Smooth muscle cell of the brain vasculature (primary cell): Measurements from ENCODE around the gene PIK3R3.

Source experiments
- DNase-seq: peaks from one replicate; pipeline ENCODE4 v3.0.0-alpha.2; 2012; ENCODE audit warnings: low read depth, low spot score

Gene PIK3R3

DNA sequence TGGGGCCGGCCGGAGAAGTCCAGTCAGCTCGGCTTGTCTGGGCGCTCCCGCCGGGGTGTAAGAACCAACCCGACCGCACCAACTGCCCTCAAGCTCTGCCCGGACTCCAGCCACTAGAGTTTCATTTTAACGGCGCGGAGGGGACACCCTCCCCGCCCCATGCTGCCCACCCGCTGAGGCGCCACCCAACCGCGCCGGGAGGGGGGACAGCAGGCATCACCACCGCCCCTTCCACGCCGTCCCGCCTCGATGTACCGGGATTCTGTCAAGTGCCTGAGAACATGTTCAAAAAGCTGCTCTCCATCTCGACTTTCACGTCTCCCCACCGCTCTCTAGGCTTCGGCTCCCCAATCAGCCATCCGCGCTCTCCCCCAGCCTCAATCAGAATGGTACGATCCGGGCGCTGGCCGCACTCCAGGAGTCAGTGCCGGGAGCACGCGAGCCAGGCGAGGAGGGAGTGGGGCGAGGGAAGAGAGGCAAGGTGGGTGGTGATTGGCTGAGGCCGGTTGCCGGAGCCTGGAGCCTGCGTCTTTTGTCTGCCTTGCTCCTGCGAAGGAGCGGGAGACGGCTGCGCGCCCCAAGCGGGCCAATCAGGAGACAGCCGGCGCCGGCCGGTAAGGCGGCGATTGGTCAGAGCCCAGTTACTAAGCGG lies at the start of gene PIK3R3:
Gene PIK3R3 (minus strand): TSS at position 101 of the 652 bp plus-strand sequence. CDS start 677 bp downstream, outside the sequence.
- DNase-seq, result peak; percentile 97

DNA sequence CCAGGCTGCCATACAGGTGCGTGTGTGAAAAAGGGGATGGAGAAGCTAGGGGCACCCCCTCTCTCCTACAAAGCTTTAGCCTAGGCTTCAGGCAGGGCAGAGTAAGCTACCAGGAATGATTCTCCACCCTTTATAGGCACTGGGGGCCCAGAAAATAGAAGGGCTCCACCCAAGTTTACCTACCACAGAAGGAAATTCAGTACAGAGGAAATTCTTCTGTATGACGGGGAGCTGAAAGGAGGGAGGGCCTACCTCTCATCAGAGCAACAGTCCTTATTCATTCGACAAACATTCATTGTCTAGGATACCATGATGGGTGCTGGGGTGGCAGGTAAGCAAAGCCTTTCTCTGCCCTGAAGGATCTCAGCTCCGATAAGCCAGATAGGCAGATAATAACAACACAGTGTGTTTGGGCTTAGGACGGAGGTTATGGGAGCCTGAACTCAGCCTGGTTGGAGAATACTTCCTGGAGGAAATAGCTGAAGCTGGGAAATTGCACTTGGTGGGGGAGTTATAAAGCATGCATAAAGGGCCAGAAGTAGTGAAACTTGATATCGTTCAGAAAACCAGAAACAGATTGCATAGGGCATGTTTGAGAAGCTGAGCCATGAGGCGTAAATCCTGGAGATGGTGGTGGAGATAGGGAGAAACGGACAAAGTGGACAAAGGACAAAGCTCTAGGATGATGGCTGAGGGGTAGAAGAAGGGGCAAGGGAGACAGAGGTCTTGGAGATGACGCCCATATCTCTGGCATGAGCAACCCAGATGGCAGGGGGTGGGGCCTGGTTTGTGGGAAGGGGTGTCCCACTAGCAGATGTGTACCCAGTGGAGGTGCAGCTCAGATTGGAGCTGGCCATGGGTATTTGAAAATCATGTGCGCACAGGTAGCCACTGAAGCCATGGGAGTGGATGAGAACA lies 49.2 kb upstream of the PIK3R3 start:
- DNase-seq, result no peak

GRCh38 chr1:46180082-46180616 lies 47.7 kb upstream of the PIK3R3 start:
- DNase-seq, result no peak

- DNase-seq, result peak; percentile 77
Observed at GRCh38 chr1:46179138-46180081, 47.0 kb upstream of the PIK3R3 start.

GRCh38 chr1:46176211-46176865 lies 43.9 kb upstream of the PIK3R3 start, which contains the start of gene P3R3URF:
Gene P3R3URF (minus strand): TSS chr1:46176488. CDS start chr1:46176471, 17 bp downstream.
- no peak for DNase-seq

DNA sequence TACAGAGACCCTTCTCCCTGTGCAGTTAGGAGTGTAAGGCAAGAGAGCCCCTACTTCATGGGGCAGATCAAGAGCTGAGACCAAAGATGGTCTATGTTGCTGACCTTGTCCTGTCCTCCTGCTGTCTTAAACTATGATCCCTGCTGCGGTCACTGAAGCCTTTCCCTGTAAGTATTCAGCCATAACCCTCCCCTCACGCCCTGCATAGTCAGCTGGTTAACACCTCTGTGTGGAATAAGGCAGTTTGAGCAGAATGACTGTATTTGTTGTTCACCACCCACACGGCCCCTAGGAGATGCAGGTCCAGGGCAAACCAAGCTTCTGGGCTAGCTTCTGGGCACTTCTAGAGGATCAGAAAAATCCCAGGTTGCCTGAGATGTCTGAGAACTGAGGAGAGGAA lies 42.8 kb upstream of the PIK3R3 start:
- DNase-seq, result no peak

GRCh38 chr1:46174448-46175231 lies 42.2 kb upstream of the PIK3R3 start, which contains the start of gene TSPAN1:
Gene TSPAN1 (plus strand): TSS chr1:46175087. CDS start chr1:46181108, 6,021 bp downstream.
- DNase-seq, result no peak

DNA sequence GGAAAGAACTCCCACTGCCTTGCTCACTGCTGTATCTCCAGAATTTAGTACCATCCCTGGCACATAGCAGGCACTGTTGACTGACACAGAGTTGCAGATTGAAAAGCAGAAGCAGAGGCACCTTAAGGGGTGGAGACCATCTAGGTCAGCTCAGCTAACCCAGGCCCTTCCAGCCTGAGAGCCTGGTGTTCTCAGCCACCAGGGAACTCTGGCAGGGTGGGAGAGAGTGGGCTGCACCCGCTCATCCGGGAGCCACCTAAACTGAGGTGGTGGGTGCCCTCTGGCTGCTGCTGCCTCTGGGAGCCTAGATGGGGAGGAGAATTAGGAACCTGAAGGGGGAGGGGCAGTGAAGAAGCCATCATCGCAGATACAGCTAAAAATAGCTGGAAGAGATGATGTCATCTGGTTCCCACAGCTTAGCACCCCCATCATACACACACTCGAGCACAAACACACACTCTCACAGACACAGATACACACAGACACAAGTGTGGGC lies 41.0 kb upstream of the PIK3R3 start:
- DNase-seq, result no peak

- DNase-seq, result no peak
Observed at GRCh38 chr1:46172321-46172720, 39.9 kb upstream of the PIK3R3 start.

- no peak for DNase-seq
Observed at GRCh38 chr1:46171871-46172270, 39.4 kb upstream of the PIK3R3 start.

DNA sequence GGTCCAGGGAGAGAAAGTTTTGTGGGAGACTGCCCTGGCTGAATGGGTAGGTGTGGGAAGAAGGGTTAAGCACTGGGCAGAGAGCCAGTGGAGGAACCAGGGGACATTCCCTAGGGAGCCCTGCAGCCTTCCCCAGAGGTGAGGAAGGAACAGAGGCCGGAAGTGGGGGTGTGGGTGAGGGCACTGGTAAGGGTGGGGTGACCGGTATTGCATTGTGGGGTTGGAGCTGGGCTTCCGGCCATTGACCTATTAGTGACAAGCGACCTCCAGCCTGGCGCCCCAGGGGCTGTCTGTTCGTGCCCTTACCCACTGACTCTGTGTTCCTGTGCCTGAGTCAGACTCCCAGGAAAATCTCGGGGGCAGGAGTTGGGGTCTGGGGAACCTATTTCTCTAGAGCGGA lies 38.9 kb upstream of the PIK3R3 start:
- DNase-seq, result no peak

- DNase-seq, result no peak
Observed at GRCh38 chr1:46169811-46170454, 37.5 kb upstream of the PIK3R3 start.

DNA sequence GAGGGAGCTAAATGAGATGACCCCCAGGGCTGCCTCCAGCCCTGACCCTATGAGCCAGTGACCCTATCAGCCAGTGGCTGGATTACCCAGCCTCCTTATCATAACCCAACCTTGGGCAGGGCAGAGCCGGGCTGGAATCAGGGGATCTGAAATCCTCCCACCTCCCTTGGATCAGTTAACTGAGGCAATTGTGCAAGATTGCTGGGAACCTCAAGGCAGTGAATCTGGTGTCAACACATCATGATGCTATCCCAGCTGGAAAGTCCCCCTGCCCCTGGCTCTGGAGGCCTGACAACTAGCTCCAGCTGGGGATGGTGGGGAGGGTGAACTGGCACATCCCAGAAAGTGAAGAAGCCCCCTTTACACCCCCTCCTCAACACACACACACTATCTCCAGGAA lies 36.0 kb upstream of the PIK3R3 start:
- no peak for DNase-seq

DNA sequence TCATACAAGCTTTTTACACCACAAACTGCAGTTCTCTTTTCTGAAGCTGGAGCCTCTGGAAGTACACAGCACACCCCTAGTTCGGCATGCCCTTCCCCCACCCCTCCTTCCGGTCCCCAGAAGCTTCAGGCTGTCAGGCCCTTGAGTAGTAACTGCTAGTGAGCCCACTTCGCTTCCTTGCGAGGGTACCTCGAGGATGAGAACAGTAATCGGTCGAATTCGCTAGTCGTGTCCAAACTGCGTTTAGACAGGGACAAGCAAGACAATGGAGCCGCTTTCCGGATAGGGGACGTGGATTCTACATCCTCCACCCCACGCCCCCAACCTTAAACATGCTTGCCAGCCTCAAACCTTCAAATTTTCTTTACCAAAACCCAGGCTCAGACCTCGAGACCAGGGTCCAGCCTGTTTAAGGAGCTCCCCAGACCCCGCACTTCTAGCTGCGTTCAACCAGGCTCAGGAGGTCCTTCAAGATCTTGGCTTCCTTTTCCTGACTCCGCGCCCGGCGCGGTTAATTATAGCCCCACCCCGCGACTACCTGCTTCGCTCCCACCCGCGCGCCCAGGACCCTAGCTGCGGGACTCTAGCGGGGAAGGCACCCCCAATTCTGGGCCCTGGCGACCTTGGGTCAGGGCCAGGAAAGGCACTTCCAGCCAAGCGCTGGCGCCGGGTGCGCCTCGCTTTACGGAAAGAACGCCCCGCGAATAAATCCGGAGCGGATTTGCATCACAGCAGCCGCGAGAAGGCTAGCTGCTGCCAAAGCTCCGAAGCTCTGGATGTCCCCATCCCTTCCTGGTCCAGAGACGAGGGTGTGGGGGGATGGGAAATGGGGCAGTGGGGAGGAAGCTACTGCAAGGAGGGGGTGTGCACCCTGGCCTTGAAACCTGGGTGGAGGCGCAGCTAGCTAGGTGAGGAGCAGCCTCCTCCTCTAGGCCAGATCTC lies 34.4 kb upstream of the PIK3R3 start:
- DNase-seq, result no peak

DNA sequence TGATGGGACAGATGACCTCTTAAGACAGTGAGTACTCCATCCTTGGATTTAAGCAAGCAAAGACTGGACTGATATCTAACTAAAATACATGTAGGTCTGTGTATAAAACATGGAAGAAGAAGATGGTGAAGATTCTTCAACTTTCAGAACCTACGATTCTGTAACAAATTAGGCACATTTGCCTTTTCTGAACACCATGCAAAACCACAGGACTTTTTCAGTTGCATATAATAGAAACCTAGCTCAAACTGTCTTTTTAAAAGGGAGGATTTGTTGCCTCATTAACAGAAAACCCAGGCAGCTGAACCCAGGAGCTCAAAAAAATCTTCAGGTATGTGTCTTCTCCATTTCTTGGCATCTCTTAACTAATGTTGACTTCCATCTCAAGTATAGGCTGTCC lies 27.8 kb upstream of the PIK3R3 start:
- no peak for DNase-seq

DNA sequence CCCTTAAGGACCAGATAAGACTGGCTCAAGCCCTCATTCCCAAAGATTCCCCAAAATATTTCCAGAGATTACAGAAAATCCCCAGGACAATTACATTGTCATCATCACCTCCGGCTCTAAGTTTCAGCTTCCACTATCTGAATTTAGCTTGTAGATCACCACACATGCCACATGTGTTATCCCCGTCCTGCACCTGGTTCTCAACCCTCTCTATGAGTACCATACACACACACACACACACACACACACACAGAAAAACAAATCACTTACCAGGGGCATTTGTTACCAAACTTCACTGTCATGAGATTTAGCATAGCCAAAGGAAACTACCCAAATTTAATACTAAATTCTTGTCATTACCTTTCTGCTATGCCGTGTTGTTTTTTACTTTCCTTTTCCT lies 27.1 kb upstream of the PIK3R3 start:
- DNase-seq, result no peak

DNA sequence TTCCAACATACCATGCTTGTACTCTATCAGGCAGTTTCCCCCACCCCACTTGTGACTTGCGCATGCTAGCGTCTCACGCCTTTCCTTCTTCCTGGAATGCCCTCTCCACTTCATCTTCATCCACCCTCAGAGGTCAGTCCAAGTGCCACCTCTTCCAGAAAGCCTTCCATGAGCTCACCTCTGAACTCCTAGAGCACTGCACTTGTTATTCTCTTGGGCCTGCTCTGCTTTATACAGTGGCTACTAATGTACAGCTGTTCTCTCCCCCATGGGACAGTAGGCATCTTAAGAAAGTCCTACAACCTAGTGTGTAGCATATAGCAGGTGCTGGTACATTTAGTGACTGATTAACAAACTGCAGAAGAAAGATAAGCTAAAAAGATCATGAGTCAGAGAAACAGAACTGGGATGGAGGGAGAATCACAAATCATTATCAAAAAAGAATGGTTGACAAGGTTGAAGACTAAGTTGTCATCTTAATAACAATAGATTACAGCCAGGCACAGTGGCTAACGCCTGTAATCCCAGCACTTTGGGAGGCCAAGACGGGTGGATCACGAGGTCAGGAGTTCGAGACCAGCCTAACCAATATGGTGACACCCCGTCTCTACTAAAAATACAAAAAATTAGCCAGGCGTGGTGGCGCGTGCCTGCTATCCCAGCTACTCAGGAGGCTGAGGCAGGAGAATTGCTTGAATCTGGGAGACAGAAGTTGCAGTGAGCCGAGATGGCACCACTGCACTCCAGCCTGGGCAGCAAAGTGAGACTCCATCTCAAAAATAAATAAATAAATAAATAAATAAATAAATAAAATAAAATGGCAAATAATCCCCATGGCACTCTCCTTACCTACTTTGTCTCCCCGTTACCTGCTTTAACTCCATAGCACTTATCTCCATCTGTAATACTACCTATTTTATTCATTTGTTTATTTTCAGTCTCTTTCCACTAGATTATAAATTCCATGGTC lies 26.2 kb upstream of the PIK3R3 start:
- no peak for DNase-seq
